Duodenal mucosa (tissue), 2 donors: Measurements from ENCODE around the gene OTP.

Source experiments
- H3K27ac ChIP-seq: one replicate; pipeline ENCODE4 v1.7.0; 2013; ENCODE audit warnings: low read depth, low read length
- H3K27me3 ChIP-seq, 2 donors: one replicate each; pipeline ENCODE4 v1.7.0; 2013; ENCODE audit warnings: low read length in 2 of 2, control low read depth in 1 of 2; ENCODE audit not compliant: insufficient read depth in 2 of 2, control insufficient read depth in 1 of 2
- H3K36me3 ChIP-seq, 2 donors: one replicate each; pipeline ENCODE4 v1.7.0; 2013; ENCODE audit warnings: low read length in 2 of 2, control low read depth in 1 of 2; ENCODE audit not compliant: insufficient read depth in 2 of 2, control insufficient read depth in 1 of 2
- H3K4me1 ChIP-seq, 2 donors: one replicate each; pipeline ENCODE4 v1.7.0; 2013; ENCODE audit warnings: low read length in 2 of 2, control low read depth in 1 of 2; ENCODE audit not compliant: insufficient read depth in 2 of 2, control insufficient read depth in 1 of 2
- H3K4me3 ChIP-seq, 2 donors: one replicate each; pipeline ENCODE4 v1.7.0; 2013; ENCODE audit warnings: low read length in 2 of 2, low read depth in 1 of 2
- H3K9ac ChIP-seq, 2 donors: one replicate each; pipeline ENCODE4 v1.7.0; 2013; ENCODE audit warnings: low read length in 2 of 2, low read depth in 1 of 2
- H3K9me3 ChIP-seq, 2 donors: one replicate each; pipeline ENCODE4 v1.7.0; 2013; ENCODE audit warnings: low read length in 2 of 2, control low read depth in 1 of 2; ENCODE audit not compliant: control insufficient read depth in 1 of 2

OTP gene

DNA sequence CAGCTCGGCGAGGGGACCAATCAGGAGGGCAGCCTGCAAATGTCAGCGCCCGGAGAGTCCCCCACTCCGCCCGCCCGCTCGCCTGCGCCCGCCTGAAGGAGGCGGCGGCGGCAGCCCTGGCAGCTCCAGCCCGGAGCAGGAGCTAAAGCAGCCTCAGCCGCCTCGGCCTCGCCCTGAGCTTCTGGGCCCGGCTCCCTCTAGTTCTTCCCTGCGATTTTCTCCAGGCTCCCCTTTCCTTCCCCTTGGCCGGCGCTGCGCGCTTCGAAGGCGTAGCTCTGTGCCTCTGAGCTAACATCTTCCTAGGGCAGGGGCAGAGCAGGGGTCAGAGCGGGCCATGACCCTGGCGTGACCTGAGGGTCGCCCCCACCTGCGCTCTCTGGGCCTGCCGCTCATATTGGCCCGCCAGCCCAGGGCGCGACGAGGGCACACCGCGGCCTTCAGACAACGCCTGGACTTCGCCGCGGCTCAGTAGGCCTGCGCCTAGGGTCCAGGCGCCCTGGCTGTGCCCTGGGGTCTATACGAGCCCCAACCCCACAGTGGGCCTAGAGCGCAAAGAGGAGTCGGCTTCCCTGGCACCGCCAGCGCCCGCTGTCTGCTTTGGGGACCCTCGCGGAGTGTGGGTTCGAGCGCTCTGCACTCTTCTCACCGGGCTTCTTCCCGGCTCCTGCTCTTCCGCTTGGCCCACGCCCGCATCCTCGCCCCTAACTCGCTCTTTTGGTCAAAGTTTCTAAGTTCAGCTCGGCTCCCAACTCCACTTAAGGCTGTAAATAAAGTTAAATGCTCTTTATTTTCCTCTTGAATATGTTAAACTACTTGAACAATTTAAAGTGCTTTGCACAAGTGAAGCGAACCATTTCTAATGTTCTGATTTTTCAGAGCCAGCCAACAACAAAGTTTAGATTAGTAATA is 504 bp upstream of the OTP start:
- Histone ChIP-seq H3K27me3 (peaks cover 88 to 94% of the 10 kb centered on the region in 2 donors), H3K9ac (no peak overlapping the region), H3K27ac (no peak overlapping the region), H3K36me3 (no peaks in the 10 kb centered on the region), H3K4me1 (peaks cover 0 to 4% of the 10 kb centered on the region in 2 donors), H3K9me3 (peaks cover 0 to 2% of the 10 kb centered on the region in 2 donors), H3K4me3 (no peak overlapping the region)

DNA sequence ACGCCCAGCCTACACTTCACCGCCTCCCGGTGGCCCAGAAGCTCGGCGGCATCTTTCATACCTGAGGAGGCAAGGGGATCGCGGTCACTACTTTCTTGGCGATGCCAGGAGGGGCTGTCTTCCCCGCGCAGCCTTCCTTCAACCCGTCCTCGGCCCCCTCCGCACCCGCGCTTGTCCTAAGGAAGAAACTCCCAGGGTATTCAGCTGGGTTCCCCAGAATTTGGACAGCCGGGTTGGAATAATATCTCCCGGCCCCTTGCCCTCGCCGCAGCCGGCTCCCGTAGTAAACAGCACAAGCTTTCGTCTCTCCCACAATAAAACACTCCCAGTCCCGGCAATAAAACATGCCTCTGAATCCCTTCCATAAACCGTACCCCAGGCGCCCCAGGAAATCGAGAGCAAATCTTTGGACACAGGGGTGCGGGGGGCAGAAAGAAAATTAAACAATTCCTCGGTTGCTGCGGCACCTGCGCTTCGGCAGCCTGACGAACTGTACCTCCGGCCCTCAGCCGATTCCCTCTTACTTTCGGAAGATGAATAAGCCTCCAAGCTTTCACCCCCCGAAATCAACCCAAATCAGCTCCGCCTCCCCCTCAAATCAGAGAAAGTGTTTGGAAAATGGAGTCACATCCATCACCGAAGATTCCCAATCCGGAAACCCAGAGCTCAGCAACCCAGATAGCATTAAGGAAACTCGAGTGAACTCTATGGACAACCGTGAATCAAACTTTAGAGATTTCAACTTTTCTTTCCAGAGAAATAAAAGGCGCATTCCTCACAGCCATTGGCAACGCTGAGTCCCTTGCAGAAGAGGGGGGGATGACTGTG is 1.1 kb downstream of the OTP start:
- Histone ChIP-seq H3K27ac (no peak overlapping the region), H3K36me3 (no peaks in the 10 kb centered on the region), H3K27me3 (peaks cover 77 to 93% of the 10 kb centered on the region in 2 donors), H3K9ac (no peak overlapping the region), H3K9me3 (peaks cover 0 to 2% of the 10 kb centered on the region in 2 donors), H3K4me1 (peaks cover 0 to 4% of the 10 kb centered on the region in 2 donors), H3K4me3 (no peak overlapping the region)

DNA sequence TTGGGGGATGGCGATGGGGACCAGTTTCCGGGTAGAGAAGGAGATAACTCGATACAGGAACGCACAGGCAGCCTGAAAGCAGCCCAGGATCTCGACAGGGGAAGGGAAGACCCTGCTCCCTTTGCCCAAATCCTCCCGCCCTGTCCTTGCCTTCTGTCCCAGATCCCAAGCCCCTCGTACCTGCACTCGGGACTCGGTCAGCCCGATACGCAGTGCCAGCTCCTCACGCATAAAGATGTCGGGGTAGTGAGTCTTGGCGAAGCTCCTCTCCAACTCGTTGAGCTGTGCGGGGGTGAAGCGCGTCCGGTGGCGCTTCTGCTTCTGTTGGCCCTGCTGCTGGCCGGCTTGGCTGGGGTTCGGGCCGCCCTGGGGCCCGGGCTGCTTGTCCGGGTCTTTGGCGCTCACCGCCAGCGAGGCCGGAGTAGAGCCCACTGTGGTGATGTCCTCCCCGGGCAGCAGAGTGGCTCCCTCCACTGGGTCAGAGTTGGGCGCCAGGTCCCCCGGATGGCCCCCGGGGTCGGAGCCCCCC is 1.8 kb downstream of the OTP start:
- Histone ChIP-seq H3K9ac (no peak overlapping the region), H3K36me3 (no peaks in the 10 kb centered on the region), H3K27me3 (peaks cover 77 to 93% of the 10 kb centered on the region in 2 donors), H3K27ac (no peak overlapping the region), H3K4me1 (peaks cover 0 to 4% of the 10 kb centered on the region in 2 donors), H3K9me3 (peaks cover 0 to 2% of the 10 kb centered on the region in 2 donors), H3K4me3 (no peak overlapping the region)

DNA sequence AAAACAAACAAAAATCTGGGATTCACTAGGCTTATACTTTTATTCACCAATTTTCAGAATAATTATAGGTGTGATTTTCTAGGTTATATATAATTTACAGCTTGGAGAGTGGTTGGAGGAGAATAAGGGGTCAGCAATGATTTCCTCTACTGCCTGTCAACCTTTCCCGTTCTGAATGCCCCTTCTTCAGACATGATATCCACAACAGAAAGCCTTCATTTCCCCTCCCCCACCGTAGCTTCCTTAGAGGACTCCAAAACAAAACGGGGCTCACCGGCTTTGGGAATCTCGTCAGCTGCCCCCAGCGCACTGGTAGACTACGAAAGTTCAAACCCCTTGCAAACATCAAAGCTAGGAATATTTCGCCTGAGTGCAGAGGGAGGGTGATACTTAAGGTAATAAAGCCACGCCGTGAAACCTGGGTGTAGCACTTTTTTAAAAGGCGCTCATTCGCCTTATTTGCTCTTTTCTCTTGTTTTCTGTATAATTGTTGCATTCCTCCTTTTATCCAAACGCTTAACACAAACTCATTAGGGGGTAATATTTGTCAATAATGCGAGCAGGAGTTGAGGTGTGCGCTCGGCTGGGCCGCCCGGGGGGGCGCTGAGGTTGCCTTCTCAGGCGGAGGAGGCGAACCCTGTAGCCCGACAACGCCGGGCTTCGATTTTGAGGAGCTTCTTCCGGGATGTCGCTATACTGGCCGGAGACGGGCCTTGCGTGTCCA is 2.4 kb downstream of the OTP start:
- Histone ChIP-seq H3K4me3 (no peak overlapping the region), H3K9ac (no peak overlapping the region), H3K27me3 (peaks cover 74 to 93% of the 10 kb centered on the region in 2 donors), H3K27ac (no peak overlapping the region), H3K36me3 (no peaks in the 10 kb centered on the region), H3K4me1 (peaks cover 3 to 6% of the 10 kb centered on the region in 2 donors), H3K9me3 (peaks cover 0 to 2% of the 10 kb centered on the region in 2 donors)

DNA sequence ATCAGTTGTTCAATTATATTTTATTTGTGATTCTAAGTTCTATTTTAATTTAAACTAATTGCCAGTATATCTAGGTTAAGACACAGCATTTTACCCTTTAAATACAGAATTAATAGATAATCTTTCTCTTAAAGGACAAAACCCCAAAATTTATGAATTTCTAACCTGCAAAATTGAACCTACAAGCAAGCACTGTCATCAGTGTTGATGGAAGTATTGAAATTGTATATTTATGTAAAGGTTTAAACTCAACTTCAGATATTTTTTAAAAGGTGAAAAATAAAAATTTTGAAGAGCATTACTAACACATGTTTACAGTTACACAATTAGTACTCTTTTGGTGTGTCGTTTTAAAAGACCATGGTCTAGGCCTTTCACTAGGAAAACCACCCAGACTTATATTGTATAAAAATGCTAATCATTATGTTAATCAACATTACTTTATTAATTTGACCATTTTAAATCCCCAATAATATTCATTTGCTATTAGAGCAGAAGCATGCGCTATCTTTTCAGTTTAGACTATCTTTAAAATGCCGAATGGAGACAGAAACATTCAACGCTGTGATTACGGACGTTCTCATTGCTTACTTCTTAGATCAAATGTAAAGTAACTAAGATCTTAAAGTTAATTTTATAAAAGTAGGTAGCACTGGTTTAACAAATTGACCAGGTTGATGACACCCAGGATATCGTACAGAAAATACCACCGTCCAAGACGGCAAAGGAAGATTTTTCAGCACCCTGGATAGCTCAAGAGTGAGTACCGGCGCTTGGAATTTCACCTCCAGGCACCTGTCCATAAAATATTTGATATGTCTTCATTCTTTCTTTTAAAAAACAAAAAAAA is 3.2 kb downstream of the OTP start:
- H3K27me3 ChIP-seq, result peaks cover 74 to 93% of the 10 kb centered on the region in 2 donors

DNA sequence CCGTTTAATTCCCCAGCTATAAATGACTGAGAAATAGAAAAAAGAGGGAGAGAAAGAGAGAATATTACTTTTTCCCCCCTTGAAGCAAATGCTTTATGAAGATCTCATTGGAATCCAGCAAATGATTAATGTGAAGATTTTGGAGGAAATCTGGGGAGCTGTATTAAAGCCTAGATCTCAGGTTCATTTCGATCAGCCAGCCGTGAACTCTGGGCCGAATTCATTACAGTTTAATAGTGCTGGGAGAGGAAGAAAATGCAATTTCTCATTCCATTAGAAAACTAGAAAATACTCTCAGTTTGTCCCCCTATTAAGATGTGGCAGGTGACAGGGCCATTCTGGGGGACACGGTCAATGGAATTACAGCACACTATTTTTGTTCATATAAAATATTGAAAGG is 4.8 kb downstream of the OTP start:
- Histone ChIP-seq H3K27ac (no peak overlapping the region), H3K9me3 (peaks cover 0 to 2% of the 10 kb centered on the region in 2 donors), H3K4me3 (no peak overlapping the region), H3K36me3 (no peaks in the 10 kb centered on the region), H3K4me1 (peaks cover 6 to 19% of the 10 kb centered on the region in 2 donors), H3K27me3 (peaks cover 69 to 89% of the 10 kb centered on the region in 2 donors), H3K9ac (no peak overlapping the region)

More for the DNA sequence above, 3.2 kb downstream of the OTP start:
- Histone ChIP-seq H3K9ac (no peak overlapping the region), H3K9me3 (peaks cover 0 to 2% of the 10 kb centered on the region in 2 donors), H3K4me1 (peaks cover 6 to 14% of the 10 kb centered on the region in 2 donors), H3K4me3 (no peak overlapping the region), H3K27ac (no peak overlapping the region), H3K36me3 (no peaks in the 10 kb centered on the region)

DNA sequence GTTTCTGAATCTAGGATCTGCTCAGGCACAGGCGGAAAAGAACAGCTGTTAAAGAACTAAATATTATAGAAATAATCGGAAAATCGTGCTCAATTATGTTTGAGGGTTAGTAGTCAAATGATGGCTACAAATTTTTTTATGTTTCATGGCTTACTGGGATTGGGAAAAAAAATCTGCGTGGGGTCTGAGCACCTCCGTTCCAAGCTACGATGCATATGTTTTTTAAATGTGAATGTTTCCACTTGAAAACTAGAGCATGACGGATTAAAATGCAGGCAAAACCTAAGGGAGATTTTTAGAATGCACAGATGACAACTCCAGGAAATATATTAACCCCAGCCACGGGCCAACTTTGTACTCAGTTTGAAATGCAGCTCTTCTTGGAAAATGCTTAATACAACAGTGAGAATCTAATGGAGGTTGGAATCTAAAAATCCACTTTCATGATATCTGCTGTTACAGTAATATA is 5.3 kb downstream of the OTP start:
- Histone ChIP-seq H3K9ac (no peak overlapping the region), H3K4me1 (peaks cover 6 to 19% of the 10 kb centered on the region in 2 donors), H3K4me3 (no peak overlapping the region), H3K36me3 (no peaks in the 10 kb centered on the region), H3K27me3 (peaks cover 66 to 89% of the 10 kb centered on the region in 2 donors), H3K27ac (no peak overlapping the region), H3K9me3 (peaks cover 0 to 2% of the 10 kb centered on the region in 2 donors)

DNA sequence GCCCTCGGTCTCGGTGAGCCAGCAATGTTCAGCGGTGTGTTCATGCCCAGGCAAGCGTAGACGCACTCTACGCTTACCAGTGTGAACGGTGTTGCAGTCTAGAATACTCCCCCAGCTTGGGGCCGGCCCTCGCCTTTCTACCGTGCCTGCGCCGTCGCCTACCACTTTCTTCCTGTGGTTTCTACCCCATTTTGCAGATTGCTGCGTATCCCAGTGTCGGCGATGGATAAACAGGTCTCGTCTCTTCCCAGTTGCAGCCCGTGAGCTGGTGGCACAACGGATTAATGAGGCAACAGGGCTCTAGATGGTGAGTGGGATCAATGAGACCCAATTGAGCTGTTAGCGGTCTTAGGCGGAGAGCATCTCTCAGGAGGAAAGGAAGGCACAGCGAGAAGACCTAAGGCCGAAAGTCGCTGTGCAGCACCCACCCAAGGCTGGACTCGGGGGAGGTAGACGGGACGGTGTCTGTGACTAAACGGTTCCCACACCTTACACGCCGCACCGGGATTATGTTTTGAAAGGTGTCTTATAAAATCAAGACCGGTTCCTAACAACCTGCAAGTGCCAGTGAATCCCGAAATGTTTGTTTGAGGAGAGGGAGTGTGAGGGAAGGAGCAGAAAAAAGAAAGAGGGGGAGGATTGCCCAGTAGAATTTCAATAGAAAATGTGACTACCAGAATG is 5.8 kb downstream of the OTP start:
- Histone ChIP-seq H3K27me3 (peaks cover 66 to 89% of the 10 kb centered on the region in 2 donors), H3K27ac (no peak overlapping the region), H3K9ac (no peak overlapping the region), H3K4me1 (peaks cover 6 to 19% of the 10 kb centered on the region in 2 donors), H3K9me3 (peaks cover 0 to 2% of the 10 kb centered on the region in 2 donors), H3K4me3 (no peak overlapping the region), H3K36me3 (no peaks in the 10 kb centered on the region)
